Ecto neural progenitor cell (in vitro differentiated cells): ENCODE data around the gene KCNQ5.

Source experiments
- DNase-seq: peaks from one replicate; pipeline ENCODE4 v3.0.0-alpha.2; 2018; ENCODE audit warnings: low spot score

Gene KCNQ5

DNA sequence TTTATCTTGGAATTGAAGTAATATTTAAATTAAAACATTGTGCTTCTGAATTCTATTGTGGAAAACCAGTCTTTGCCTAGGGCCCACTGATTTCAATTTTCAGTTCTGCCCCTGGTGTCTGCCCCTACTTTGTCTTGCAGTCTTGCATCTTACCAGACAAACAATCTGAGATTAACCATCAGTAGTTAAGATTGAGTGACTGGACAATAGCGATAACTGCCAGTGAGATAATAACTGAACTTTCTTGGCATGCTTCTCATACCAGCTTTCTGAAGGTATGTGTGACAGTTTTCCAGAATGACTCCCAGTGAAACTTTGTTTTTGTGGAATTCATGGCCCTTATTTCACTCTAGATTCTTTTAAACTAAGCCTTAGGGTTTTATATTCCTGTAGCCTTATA is 53.5 kb downstream of the KCNQ5 start:
- no peak for DNase-seq

DNA sequence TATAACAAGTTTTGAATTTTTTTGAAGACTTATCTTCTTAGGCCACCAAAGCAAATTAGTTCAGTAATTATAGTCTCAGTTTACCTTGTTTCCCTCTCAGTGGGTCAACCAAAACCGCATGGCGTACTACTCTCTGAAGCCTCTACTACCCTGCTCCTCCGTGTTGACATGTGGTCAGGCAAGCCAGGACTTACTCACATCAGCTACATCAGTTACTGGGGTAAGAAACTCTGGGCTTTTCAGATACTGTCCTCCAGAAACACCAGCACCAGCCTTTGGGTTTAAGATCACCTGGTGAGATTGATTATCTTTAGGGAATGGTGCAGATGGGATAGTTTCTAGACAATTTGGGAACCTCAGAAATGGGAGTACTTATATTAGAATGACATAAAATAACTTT is 55.1 kb downstream of the KCNQ5 start:
- no peak for DNase-seq

DNA sequence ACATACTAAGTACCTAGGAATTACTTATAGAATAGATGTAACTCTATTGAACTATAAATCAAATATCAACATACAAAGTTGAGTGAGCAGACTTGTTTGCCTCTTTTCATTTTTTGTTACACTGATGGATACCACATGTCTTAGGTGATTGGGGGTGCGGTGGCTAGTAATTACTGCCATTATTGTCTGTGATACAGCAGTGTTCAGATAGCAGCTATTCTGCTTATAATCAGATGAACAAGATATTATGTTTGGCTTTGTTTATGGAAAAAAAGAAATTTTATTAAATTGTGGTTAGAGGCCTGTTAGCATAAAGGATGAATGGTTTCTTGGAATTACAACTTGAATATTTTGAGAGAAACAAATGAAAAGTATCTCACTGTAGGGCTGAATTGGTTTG is 55.9 kb downstream of the KCNQ5 start:
- no peak for DNase-seq

- no peak for DNase-seq
Measured at GRCh38 chr6:72683797-72684196, 61.9 kb downstream of the KCNQ5 start.

- DNase-seq: no peak
Measured at GRCh38 chr6:72689107-72689954, 67.5 kb downstream of the KCNQ5 start.

GRCh38 chr6:72691249-72691648 is 69.4 kb downstream of the KCNQ5 start:
- DNase-seq: no peak

DNA sequence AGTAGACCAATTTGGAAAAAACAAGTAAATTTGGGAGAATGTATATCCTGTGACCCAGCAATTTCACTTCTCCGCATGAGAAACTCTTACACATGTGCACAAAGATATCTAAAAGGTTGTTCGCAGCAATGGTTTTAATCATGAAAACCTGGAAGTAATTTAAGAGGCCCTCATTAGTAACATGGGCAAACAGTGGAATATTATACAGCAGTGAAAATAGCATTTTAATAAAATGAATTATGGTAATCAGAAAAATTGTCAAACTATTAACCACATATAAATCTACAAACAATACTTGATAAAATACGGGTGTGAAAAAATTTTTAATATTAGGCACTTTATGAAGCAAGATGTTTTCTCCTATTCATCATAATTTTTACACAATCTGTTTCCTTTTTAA is 74.2 kb downstream of the KCNQ5 start:
- no peak for DNase-seq

- DNase-seq: no peak
Measured at GRCh38 chr6:72699159-72699558, 77.3 kb downstream of the KCNQ5 start.

DNA sequence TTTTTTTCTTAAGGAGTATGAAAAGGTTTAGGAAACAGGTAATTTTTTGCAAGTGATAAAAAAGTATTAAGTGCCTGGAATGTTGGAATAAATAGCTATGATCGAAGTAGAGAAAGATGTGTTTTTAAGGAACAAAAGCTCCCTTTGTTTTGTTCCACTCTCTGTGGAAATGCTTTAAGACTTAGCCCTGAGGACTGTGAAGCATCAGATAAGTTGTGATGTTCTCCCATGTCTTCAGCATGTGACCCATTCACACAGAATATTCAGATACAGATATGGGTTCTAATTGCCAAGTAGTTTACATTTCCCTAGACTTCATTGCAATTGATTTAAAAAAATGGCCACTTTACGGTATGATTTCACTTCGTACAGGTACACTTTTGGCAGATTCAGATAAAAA is 80.6 kb downstream of the KCNQ5 start:
- no peak for DNase-seq

DNA sequence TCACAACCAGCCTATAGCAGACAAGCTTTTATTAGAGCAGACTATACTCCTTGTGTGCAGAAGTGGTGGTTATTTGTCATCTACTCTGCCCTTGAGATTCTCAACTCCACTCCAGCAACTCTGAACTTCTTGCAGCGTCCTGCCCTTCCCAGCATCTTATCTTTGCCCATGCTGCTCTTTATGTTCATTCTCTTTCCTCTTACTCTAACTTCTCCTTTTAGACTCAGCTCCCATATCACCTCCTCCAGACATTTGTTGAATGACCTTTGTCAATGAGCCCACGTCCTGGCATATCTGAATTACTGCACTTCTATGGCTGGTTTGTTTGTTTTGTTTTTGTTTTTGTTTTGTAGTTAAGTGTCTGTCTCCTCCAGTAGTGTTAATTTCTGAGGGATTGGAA is 81.2 kb downstream of the KCNQ5 start:
- no peak for DNase-seq

- no peak for DNase-seq
Measured at GRCh38 chr6:72704979-72705378, 83.1 kb downstream of the KCNQ5 start.

DNA sequence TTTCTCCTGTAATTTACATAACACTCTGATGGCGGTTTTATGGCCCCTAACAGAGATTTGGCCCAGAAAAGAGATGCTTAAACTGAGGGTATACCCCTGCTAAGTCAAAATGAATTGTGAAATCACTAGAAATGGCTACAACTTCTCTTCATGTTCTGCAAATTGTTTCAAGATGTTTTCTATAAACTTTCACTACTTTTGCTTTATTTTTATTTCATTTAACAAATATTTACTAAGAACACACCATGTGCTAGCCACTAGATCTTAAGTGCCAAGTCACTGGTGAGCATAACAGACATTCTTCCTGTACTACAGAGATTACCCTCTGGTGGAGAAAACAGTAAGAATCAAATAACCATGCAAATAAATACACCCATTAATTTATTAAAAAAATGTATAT is 87.6 kb downstream of the KCNQ5 start:
- DNase-seq: no peak

DNA sequence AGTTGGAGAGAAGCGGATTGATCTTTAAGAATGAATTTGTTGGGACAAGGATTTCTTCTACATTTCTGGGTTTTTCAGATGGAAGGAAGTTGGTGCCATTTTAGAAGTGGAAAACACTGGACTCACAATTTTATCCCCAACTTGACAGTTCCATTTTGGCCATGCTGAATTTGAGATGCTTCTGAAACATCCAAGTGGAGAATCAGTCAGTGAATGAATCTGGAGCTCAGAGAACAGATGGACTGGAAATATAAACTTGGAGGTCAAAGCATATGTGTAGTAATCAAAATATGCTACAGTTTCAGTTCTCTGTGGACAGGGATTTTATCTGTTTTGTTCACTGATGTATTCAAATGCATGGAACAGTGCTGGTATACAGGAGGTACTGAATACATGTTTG is 89.9 kb downstream of the KCNQ5 start:
- no peak for DNase-seq

GRCh38 chr6:72712910-72713309 is 91.0 kb downstream of the KCNQ5 start:
- no peak for DNase-seq

- no peak for DNase-seq
Measured at GRCh38 chr6:72715119-72715518, 93.3 kb downstream of the KCNQ5 start.

GRCh38 chr6:72716916-72717315 is 95.1 kb downstream of the KCNQ5 start:
- DNase-seq: no peak

GRCh38 chr6:72720464-72720863 is 98.6 kb downstream of the KCNQ5 start:
- no peak for DNase-seq

DNA sequence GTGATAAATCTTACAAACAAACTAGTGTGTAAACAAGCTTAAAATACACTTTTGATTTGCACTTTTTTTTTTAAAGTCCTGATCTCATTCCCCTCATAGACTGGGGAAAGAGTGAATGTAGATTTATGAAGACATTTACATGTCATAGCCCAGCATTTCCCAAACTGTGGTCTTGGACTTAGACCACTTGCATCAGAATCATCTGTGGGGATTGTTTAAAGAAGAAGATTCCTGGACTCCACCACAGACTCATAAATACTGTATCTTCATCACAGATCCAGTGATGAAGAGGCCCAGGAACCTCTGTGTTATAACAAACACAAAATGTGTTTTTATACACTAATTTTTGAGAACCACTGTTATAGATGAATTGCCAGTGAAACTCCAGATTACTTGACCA is 99.5 kb downstream of the KCNQ5 start:
- DNase-seq: no peak

GRCh38 chr6:72724545-72724944 is 102.7 kb downstream of the KCNQ5 start:
- no peak for DNase-seq

GRCh38 chr6:72728706-72729343 is 107.0 kb downstream of the KCNQ5 start:
- DNase-seq: no peak

DNA sequence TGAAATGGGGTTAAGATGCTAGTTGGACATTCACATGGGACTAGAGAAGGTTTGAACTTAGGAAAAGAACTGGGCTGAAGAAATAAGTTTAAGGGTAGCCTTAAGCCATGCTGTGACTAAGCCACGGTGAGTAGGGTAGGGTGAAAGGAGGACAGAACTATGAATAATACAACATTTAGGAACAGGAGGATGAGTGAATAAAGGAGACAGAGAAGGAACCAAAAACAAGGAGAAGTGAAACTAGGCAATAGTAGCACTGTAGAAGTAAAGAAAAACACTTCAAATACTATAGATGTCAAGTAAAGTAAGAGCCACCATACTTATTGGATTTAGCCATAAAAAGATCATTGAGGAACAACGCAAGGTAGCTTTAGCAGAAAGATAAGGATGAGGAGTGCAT is 111.2 kb downstream of the KCNQ5 start:
- DNase-seq: no peak

- no peak for DNase-seq
Measured at GRCh38 chr6:72738091-72738490, 116.2 kb downstream of the KCNQ5 start.

DNA sequence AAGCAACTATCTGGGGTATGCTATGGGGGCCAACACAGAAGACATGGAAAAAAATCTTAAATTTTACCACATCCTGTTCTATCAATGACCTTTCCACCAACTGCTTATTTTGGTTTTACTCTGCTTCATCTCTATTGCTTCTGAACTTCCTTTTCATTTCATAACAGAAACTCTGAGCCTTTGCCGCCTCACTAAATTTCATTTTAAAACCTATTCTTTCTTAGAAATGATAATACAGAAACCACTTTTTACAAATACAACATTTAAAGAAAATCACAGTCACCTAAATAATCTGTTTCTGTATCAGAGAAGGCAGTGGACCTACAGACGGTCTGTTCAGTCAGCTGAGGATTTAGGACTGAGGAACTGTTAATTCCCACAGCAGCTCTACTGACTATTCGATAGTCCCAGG is 117.5 kb downstream of the KCNQ5 start:
- DNase-seq: no peak

DNA sequence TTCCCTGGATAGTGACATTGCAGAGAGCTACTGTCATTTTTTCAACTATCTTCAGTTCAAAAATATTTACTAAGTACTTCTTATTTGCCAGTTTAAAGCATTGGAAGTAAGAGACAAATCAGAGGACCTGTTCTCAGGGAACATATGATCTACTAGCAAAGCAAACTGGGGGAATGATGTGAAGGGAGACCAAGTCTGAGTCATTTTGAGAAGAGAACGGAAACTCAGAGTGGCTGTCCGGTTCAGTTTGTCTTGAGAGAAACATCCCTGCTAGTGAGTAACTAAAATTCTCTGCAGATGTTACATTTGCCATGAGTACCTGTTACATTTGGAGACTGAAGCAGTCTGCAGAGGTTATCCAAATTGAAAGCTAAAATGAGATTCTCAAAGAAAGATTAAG is 118.3 kb downstream of the KCNQ5 start:
- no peak for DNase-seq
